Activated T-helper 1 cell treated with anti-CD3 and anti-CD28 coated beads, Interleukin-2, amount 50 U/mL, for 16 hours (primary cell): Measurements from ENCODE around the gene MPHOSPH9.

Experiments used
- DNase-seq, 2 donors: peaks; one replicate each; pipeline ENCODE4 v3.0.0-alpha.2; 2020; ENCODE audit warnings: low read depth in 1 of 2, low spot score in 1 of 2

Gene MPHOSPH9

DNA sequence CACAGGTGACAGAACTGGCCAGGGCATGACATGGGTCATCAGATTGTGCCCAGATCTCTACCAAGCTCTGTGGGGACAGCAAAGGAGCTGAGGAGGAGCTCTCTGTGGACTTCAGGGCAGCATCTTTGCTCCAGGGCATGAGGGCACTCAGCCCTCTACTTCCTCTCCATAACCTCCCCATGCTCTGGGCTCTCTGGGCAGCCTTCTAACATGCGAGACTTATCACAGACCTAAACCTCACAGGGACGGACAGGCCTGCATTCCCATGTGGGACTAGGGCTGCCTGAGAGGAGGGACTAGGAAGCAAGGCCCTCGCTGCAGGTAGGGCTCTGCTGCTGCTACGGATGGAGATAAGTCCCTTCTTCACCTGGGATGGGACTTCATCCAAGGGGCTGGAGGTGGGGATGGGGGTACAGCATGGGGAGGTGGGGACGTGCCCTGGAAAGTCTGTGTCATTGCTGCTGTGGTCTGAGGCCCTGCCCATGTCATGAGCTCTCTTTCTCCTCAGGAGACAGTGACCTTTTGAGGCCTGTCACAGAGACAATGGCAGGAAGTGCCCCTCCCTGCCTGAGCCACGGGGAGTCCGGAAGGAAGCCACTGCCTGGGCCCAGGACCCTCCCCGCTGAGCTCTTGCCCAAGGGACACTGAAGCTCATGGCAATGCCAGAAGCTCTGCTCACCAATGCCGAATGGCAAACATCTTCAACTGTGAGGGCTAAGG, 126.1 kb downstream of the MPHOSPH9 start:
- peak; percentile 10 to 32 for DNase-seq

DNA sequence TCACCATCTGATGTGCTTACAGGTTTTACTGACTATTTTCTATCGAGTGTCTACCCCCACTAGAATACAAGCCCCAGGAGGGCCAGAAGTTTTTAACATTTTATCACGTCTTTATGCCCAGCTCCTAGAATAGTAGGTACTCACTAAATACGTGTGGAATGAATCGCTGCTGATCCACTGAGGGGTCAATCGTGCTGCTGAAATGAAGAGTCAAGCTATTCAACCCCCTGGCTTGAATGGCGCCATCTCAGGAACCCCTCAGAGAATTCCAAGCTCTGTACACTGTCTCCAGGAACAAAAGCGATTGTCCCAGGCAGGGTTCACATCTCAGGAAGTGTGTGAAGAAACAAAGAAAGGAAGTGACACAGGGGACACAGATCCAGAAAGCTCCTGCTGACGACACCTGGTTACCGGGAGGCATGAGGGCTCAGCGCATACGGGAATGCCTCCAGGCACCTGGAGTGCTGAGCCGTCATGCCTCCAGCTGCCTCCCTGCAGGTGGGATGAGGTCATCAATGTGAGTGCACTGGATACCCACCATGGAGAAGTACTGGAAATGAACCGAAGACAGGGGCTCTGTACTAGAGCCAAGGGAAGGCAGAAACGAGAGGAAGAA, 127.6 kb downstream of the MPHOSPH9 start:
- no peak for DNase-seq

DNA sequence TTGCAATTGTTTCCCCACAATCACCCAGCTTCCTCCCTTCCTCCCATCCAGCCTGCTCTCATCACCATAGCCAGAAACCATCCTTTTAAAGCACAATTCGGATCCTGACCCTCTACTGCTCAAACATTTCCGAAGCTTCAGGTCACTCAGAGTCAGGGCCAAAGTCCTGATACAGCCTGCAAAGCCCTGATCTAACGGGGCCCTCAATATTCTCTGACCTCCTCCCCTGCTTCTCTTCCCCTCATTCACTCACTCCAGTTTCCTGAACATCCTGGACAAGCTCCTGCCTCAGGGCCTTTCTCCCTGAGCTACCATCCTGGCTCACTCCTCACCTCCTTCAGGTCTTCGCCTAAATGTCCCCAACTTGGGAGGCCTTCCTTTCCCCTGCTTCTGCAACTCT, 128.1 kb downstream of the MPHOSPH9 start:
- DNase-seq = no peak
